ENCODE results near the gene SUGP1. TPM values are rescaled to one million over a fixed set of nuclear protein-coding genes. Genes with fewer than 3 reads are reported as not detected.
"Not testable (repeated sequence)": the region's sequence is repeated elsewhere in the genome, so short reads cannot be mapped to it uniquely, and the experiment has no call there.

The SUGP1 gene, protein sequence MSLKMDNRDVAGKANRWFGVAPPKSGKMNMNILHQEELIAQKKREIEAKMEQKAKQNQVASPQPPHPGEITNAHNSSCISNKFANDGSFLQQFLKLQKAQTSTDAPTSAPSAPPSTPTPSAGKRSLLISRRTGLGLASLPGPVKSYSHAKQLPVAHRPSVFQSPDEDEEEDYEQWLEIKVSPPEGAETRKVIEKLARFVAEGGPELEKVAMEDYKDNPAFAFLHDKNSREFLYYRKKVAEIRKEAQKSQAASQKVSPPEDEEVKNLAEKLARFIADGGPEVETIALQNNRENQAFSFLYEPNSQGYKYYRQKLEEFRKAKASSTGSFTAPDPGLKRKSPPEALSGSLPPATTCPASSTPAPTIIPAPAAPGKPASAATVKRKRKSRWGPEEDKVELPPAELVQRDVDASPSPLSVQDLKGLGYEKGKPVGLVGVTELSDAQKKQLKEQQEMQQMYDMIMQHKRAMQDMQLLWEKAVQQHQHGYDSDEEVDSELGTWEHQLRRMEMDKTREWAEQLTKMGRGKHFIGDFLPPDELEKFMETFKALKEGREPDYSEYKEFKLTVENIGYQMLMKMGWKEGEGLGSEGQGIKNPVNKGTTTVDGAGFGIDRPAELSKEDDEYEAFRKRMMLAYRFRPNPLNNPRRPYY
- 20.1 and 26.7 TPM in 2 replicates for total RNA-seq

DNA sequence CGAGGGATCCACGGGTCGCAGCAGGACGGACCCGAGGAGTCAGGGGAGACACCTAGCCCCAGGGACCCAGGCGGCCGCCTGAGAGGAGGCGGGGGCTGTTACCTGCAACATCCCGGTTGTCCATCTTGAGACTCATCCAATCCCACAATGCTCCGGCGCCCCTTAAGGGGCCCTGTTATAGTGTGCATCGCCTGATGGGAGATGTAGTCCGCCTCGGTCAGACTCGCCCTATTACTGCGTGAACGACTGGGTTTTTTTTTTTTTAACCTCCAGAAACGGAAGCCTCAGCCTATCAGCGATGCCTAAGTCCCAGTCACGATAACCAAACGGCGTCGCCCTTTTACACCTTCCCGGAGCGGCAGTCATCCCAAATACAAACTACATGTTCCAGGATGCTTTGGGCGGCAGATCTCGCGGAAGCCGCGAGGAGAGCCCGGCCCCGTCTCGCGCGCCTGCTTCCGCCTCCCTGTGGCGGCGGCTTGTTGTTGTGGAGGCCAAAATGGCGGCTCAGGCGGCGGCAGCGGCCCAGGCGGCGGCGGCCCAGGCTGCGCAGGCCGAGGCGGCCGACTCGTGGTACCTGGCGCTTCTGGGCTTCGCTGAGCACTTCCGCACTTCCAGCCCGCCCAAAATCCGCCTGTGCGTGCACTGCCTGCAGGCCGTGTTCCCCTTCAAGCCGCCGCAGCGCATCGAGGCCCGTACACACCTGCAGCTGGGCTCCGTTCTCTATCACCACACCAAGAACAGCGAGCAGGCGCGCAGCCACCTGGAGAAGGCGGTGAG, at the start of gene SUGP1, which contains the start of gene MAU2:
TSS of gene SUGP1 (minus strand) at position 149 of the 780 bp plus-strand sequence. CDS start at position 136, 13 bp downstream.
TSS of gene MAU2 (plus strand) at position 469 of the 780 bp plus-strand sequence. CDS start at position 500, 31 bp downstream.
- DNase-seq = peak; percentile 93

DNA sequence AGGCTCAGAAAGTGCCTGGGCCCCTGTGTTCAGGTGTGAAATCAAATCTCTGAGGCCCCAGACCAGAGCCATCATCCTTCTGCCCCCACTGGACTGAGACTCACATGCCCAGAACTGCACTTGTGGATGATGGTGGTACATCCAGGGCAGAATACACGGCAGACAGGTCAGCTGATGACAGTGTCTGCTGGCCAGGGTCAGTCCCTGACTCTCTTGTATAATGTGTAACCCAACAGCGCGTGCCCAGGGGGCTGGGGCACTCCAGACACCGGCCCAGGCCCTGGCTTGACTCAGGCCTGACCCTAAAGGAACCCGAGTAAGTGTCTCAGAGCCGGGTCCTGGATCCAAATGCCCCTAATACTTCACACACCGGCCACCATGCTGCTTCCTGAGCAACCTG, 47.8 kb upstream of the SUGP1 start:
- DNase-seq = no peak

DNA sequence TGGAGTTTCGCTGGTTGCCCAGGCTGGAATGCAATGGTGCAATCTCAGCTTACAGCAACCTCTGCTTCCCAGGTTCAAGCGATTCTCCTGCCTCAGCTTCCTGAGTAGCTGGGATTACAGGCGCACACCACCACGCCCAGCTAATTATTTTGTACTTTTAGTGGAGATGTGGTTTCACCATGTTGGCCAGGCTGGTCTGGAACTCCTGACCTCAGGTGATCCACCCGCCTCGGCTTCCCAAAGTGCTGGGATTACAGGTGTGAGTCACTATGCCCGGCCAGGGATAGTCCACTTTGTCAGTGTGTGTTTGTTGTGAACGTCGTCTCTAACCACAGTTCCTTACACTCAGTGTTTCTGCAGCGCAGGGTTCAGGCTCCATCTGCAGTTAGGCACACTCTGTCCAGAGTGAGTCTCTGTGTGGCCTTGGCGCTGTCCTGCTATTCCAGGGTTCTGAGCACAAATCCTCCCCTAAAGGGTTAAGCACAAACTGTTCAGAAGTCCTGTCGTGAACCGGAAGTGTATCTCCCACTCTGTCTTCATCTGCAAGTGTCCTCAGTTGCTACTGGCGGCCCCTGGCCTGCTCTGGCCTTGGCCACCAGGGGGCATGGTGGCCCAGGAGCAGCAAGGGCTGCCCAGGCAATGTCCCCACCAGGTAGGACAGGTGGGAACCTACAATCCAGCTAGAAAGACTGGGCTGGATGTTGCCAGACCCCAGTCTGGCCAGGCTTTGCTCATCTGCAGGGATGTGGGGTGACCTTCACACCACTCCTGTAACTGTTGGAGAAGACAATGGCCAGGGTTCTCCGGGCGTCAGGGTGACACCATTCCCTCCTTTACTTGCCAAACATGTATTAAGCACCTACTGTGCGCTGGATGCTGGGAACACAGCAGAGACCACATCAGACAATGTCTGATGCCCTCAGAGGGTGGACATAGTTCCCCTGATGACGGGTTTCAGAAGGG, 46.4 kb upstream of the SUGP1 start:
- peak; percentile 81 for DNase-seq

DNA sequence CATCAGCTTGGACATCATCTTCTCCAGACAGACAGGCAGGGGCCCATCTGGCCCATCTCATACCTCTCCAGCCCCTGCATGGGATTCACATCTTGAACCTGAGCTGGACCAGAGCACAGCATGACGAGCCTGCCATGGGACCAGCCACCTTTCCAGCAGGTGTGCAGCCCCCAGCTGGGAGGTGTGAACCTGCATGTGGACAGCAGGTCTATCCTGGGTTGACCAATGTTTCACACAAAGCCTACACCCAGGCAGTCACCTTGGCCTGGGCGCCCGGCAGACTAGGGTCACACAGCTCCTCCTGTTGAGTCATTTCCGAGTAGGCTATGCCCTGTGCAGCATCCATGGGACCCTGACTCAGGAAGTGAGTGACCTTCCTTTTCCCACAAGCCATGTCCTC, 41.8 kb upstream of the SUGP1 start:
- DNase-seq = no peak

DNA sequence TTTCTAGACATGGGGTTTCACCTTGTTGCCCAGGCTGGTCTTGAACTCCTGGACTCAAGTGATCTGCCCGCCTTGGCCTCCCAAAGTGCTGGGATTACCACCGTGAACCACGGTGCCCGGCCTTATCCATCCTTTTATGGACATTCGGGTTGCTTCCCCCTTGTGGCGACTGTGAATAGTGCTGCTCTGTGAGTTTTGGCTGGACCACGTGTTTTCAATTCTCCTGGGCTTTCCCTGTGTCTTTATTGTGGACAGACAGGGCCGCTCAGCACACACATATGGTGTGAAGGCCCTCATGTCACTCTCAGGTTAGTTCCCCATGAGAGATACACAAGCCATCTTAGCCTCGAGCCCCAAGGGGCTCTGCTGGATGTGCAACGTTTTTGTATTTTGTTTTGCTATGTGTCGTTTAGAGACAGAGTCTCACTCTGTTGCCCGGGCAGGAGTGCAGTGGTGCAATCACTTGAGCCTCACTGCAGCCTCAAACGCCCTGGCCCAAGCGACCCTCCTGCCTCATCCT, 40.8 kb upstream of the SUGP1 start:
- peak; percentile 92 for DNase-seq

DNA sequence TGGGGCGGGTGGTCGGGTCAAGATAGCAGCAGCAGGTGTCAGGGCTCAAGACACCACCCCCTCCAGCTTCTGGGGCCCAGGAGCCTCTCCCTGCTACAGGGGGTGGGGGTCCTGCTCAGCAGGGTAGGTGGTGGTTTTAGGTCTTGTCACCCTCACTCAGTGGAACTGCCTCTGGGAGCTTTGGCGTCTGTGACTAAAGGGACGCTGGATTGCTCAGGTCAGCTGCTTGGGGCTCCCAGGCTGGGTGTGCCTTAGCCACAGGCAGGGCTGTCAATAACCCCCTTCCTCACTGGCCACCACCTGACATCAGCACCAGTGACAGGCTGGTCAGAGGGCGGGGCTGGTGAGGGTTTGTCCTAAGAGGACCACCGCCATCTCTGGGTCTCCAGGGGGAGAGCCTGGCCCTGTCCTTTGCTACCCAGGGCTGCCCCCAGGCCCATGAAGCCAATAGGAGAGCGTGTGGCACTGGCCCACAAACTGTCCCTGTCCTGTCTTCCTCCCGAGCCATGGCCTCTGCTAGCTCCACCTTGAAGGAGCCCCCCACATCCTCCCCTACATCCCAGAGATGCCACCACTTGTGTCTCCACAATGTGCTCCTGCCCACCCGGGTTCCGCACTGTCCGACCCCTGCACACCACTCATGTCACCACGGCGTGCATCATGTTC, 36.7 kb upstream of the SUGP1 start:
- DNase-seq = no peak

DNA sequence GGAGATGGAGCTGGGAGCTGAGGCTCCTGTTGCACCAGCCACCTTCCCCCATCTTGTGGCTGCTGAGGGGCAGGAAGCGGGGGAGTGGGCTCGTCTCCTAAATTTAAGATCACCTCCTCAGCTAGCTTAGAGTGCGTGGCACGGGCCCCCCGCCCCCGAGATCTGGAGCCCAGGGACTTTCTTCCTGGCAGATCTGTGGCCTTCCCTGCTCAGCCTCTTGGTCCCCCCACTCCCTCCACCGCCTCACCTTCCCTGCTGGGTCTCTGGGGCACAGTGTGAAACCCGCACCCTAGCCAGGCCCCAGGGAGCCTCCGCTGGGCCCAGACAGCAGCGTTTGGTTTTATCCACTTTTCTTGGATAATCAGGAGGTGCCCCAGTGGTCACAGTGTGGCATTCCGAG, 36.2 kb upstream of the SUGP1 start:
- DNase-seq = no peak

DNA sequence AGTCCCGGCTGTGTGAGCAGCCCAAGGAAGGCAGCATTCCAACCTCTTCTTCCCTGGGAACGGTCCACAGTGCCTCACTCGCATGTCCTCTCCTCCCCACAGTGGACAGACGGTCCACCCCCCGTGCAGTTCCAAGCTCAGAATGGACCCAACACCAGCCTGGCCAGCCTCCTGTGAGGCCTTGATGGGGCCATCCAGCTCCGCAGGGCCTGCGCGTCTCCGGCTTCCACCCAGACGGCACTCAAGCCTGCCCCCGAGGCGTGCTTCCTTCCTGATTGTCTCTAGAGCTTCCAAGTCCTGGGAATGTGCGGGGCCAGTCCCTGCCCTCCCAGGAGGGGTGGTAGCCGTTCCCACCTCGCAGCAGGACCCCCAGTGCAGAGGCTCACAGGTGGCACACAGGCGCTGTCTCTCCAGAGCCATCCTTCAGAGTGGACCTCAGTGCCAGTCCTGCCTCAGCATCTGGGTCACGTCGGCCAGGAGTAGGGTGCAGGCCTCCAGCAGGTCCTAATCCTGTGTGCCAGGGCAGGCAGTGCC, 35.4 kb upstream of the SUGP1 start:
- DNase-seq = no peak

DNA sequence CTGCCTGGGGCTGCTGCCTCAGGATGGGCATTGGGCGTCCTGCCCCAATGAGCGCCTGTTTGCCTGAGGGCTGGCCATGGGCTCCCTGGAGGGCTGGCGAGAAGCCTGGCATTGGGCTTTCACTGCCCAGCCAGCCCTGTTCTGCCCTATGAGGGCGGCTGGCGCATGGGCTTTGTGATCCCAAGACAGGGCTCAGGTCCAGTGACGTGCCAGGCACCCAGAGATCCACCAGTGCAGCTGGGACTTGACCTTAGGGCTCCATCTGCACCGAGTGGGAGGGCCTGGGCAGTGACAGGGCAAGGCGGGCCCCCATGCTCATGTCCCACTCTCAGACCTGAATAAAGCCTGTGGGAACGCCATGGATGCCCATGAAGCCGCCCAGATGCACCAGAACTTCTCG, 34.6 kb upstream of the SUGP1 start:
- no peak for DNase-seq

DNA sequence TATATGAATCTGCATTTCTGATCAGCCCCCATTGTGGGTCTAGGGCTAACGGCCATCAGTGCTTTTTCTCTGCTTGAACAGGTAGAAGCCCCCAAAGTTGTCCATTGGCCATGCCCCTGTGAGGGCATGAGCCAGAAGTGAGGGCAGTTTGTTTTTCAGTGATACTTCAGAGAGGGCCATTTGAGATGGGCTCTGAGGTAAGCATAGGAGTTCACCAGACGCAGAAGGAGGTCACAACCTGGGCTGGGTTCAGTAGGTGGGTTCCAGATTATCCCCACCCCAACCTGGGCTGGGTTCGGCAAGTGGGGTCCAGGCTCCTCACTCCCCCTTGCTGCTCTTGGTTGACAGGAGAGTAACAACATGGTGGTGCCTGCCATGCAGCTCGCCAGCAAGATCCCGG, 33.7 kb upstream of the SUGP1 start:
- DNase-seq = no peak

DNA sequence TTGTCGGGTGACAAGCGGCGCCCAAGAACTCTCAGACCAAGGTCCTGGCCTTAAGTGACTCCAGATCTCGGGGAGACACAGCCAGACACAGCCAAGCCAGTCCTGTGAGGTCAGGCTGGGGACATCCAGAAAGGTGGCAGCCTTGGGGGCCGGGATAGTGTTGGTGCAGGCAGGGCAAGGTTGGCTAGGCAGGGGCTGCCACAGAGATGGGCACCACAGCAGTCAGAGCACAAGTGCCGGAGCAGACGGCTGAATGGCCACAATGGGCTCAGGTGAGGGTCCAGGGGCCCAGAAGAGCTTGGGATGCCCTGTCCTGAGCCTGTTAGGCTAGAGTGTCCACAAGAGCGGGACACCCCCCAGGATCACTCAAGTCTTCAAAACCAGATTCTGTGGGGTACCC, 32.5 kb upstream of the SUGP1 start:
- no peak for DNase-seq

DNA sequence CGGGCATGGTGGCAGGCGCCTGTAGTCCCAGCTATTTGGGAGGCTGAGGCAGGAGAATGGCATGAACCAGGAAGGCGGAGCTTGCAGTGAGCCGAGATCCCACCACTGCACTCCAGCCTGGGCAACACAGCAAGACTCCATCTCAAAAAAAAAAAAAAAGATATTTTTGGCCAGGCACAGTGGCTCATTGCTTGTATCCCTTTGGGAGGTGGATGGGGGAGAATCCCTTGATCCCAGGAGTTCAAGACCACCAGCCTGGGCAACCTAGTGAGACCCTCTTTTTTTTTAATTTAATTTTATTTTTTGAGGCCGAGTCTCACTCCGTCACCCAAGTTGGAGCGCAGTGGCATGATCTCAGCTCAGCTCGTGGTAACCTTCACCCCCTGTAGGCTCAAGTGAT, 30.4 kb upstream of the SUGP1 start:
- not testable (repeated sequence) for DNase-seq

DNA sequence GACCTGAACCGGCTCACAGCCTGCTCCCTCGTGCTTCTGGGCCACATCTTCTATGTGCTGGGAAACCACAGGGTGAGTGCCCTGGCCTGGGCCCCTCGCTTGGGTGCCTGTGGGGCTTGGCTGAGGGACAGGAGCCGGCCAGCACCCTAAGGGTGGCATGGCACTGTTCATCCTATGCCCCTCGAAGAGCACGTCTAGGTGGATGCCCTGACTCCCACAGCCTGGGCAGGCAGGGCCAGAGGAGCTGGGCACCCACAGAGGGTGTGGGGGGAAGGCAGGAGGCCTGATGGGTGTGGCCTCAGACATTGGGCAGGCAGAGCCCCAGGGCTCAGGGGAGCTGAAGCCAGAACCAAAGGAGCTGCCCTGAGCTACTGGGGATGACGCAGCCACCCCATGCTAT, 29.1 kb upstream of the SUGP1 start:
- no peak for DNase-seq

DNA sequence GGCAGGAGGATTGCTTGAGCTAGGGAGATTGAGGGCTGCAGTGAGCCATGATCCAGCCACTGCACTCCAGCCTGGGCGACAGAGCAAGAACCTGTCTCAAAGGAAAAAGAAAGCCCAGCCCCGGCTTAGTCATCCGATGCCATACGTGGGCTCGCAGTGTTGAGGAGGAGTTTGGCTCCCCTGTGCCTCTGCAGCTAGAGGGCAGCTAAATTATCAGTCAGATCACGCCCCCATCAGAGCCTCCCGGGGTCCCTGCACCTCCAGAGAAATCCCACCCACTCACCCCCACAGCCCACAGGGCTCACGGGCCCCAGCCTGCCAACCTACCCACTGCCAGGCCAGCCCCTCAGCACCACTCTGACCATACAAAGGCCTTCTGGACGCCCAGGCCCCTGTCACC, 28.0 kb upstream of the SUGP1 start:
- DNase-seq = no peak

DNA sequence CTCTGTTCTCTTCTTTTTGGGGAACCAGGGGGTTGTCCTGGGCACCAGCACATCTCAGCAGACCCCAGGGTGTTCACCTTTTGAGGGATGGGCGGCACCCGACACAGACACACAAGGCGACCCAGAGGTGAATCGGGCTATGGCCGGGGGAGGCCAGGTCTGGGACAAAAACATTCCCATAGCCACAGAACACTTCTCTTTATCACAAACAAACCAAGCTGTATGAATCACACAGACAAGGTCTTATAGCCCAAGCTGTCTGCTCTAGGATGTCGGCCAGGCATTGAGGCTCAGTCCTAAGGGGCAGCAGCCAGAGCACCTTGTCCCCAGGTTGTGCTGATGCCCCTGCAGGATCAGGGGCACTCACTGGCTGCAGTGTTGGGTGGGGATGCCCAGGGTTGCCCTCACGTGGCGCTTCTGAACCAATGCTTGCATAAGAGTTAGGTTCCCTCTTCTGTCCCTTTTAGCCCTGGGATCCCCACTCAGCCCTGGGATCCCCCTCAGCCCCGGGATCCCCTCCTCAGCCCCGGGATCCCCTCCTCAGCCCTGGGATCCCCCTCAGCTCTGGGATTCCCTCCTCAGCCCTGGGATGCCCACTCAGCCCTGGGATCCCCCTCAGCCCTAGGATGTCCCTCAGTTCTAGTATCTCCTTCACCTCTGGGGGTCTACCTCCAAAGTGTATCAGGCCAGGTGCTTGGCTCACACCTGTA, 27.2 kb upstream of the SUGP1 start:
- no peak for DNase-seq

DNA sequence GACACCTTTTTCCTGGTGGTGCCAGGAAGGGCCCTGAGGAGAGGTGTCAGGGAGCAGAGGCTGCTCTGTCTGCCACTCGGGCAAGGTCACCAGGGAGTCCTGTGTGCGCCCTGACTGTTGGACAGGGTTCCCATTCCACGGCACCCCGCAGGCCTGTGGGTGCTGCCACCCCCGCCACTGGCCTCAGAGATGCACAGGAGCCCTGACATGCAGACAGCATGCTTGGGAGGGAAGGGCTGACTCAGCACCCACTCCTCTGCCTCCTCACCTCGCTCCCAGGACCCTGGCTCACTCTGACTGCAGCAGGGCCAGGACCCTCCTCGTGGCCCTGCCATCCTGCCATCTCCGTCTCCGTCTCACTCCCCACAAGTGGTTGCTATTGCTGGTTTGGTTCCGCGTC, 25.7 kb upstream of the SUGP1 start:
- DNase-seq = no peak

DNA sequence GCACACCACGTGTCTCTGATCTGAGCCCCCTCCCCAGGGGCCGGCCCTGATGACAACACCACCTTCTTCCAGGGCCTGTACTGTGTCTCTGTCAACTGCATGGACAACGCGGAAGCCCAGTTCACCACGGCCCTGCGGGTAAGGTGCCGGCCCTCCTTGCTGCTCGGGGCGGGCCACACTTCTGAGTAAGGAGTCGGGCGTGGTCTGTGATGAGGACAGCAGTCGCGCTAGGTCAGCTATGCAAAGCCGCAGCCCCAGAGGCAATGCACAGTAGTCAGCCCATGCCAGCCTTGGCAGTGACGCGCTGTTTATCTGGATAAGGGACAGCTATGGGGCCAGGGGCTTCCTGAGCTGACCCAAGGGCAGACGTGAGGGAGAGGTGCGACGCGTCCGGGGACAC, 24.9 kb upstream of the SUGP1 start:
- DNase-seq = no peak

DNA sequence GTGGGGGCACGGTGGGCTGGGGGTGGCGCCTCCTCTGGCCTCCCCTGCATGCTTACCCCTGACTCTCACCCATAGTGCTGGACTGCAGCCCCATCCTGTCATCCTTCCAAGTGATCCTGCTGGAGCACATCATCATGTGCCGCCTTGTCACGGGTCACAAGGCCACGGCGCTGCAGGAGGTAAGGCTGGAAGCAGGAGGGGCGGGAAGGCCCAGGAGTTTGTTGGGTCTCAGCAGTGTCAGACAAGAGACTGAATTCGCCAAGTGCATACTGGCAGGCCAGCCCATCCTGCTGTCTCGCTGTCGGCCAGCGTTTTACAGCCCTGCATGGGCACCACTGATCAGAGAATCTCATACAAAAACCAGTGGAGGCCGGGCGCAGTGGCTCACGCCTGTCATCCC, 23.5 kb upstream of the SUGP1 start:
- no peak for DNase-seq

DNA sequence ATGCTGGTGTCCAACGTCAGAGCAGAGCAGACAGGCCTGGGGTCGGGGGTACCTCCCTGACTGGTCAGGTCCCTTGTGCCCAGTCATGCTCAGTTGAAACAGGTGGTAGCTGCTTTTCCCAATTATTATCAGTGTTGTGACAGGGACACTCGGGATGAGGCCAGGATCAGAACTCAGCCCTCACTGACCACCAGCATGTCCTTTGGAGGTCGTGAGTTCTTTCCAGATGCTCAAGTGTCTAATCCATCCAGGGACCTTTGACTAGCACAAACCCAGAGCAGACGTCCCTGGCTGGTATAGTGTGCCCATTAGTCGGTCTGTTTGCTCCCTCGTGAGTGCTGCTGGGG, 22.7 kb upstream of the SUGP1 start:
- DNase-seq = no peak

All from dermis blood vessel endothelial cell (primary cell).